Femur (tissue), 1 donor: Measurements from ENCODE around the gene NXPH4.
A peak's percentile ranks its signal among the peaks of the same experiment; 100 is the strongest.

Source experiments
- DNase-seq: peaks from one replicate; pipeline ENCODE4 v3.0.0-alpha.2; 2017

NXPH4 gene

DNA sequence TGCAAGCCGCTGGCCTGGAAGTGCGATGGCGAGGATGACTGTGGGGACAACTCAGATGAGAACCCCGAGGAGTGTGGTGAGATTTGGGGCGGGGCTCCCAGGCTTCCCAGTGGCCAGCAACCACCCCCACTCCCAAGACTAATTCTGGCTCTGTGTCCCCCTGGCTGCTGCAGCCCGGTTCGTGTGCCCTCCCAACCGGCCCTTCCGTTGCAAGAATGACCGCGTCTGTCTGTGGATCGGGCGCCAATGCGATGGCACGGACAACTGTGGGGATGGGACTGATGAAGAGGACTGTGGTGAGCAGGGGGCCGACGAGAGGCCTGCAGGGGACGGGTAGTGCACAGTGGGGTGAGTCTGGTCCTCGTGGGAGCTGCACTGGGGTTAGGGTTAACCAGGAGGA lies 12.1 kb upstream of the NXPH4 start:
- DNase-seq = no peak

DNA sequence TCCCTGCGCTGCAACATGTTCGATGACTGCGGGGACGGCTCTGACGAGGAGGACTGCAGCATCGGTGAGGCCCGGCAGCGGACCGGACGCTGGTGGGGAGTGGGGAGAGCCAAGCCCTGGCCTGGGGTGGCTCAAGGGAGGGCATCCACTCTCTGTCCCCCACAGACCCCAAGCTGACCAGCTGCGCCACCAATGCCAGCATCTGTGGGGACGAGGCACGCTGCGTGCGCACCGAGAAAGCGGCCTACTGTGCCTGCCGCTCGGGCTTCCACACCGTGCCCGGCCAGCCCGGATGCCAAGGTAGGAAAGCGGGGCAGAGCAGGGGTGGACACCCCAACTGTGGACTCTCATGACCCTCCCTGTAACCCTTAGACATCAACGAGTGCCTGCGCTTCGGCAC lies 11.4 kb upstream of the NXPH4 start:
- no peak for DNase-seq

DNA sequence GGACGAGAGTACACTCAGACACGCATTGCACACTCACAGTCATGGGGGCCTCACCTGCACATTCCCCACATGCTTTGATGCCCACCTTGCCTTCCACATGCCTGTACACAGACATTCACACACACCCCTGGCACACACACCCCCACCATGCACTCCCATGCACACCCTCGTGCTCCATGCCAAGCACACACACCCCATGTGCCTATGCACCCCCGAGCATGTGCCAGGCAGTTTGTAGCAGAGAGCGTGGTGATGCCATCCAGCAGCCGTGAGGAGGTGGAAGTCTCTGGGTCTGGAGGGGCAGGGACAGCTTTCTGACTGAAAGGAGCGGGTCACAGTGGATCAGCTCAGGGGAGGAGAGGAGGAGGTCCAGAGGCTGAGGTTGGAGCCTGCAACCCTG lies 10.7 kb upstream of the NXPH4 start:
- no peak for DNase-seq

DNA sequence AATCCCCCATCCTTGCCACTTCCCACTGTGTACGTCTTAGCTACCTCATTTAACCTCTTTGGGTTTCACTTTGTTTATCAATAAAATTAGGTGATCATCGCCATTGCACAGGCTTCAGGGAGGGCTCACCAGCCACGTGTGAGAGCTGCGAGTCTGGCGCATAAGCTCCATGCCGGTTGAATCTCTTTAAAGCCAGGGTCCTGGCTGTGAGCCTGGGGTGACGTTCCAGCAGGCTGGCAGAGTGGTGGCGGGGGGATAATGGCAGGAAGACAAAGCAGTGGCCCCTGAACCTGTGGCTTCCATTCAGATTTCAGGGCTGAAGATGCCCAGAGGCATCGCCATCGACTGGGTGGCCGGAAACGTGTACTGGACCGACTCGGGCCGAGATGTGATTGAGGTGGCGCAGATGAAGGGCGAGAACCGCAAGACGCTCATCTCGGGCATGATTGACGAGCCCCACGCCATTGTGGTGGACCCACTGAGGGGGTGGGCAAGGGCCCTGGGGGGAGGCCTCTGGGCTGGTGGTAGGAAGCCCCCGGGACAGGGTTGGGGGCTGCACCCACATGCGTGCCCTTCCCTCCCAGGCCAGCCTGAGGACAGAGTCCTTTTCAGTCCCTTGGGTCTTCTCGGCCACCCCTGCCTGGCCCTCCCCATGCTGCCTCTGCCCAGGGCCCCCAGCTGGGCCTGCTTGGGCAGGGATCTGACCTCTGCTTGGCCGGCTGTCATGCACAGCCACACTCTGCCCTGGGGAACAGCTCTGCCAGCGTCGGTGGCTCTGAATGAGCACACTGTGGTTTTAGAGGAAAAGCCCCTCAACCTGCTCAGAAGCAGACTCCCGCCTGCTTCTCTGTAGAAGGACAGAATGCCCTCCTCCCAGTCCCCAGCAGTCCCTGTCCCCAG lies 8.6 kb upstream of the NXPH4 start:
- DNase-seq = no peak

DNA sequence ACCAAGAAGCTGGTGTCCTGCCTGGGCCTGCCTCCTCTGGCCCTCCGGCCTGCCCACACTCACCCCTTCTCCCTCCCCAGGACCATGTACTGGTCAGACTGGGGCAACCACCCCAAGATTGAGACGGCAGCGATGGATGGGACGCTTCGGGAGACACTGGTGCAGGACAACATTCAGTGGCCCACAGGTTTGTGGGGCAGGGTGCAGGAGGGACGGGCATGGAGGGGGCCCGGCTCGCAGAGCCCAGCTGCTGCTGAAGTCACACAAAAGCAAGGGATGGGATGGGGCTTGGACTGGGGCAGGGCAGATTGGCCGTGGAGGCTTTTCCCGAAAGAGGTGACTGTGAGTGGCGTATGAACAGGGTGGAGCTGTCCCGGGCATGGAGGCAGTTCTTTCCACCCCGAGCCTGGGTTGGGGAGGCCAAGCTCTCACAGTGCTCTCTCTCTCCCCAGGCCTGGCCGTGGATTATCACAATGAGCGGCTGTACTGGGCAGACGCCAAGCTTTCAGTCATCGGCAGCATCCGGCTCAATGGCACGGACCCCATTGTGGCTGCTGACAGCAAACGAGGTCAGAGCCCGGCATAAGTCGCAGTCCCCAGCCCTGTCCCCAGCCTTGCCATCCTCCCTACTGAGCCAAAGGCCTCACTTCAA lies 7.8 kb upstream of the NXPH4 start:
- no peak for DNase-seq

DNA sequence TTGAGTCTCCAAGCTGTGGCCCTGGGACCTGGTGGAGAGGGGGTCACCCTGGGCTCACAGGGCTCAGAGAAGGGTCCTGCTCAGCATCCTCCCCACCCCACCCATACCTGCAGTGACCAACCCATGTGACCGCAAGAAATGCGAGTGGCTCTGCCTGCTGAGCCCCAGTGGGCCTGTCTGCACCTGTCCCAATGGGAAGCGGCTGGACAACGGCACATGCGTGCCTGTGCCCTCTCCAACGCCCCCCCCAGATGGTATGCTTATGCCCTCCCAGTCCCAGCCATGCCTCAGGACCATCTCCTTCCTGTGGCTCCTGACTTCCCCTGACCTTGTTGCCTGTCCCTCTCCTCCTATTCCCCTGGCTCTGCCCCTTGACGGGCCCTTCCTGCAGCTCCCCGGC lies 6.7 kb upstream of the NXPH4 start:
- DNase-seq = no peak

DNA sequence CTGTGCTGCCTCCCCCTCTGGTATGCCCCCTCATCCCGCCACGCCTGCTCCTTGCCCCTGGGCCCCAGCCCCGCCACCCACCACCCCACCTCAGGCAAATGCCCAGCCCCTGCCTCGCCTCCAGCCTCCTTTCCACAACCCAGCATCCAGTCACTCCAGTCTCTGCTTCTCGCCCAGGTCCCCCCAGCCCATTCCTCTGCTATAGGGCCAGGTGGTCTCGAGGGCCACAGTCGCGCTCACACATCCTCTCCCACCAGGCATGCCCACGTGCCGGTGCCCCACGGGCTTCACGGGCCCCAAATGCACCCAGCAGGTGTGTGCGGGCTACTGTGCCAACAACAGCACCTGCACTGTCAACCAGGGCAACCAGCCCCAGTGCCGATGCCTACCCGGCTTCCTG lies 6.1 kb upstream of the NXPH4 start:
- no peak for DNase-seq

DNA sequence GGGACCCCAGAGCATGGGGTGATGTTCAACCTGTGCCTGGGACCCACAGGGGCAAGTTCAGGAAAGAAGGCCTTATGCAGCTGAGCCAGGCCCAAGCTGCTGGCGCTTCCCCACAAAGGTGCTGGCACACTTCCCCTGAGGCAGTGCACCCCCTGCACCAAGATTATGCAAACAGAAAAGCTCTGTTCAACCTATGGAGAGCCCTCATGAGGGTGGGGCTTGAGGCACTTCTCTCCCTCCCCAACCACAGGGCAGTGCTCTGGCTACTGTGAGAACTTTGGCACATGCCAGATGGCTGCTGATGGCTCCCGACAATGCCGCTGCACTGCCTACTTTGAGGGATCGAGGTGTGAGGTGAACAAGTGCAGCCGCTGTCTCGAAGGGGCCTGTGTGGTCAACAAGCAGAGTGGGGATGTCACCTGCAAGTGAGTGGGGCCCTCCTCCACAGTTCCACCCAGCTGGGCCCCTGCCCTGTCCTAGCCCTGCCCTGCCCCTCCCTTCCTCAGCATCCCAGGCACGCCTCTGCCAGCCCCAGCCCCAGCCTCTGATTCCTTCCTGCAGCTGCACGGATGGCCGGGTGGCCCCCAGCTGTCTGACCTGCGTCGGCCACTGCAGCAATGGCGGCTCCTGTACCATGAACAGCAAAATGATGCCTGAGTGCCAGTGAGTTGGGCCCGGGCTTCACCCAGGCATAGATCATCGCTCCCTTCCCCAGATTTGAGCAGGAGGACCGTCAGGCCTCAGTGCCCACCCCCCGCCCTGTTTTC lies 5.5 kb upstream of the NXPH4 start:
- DNase-seq = no peak

DNA sequence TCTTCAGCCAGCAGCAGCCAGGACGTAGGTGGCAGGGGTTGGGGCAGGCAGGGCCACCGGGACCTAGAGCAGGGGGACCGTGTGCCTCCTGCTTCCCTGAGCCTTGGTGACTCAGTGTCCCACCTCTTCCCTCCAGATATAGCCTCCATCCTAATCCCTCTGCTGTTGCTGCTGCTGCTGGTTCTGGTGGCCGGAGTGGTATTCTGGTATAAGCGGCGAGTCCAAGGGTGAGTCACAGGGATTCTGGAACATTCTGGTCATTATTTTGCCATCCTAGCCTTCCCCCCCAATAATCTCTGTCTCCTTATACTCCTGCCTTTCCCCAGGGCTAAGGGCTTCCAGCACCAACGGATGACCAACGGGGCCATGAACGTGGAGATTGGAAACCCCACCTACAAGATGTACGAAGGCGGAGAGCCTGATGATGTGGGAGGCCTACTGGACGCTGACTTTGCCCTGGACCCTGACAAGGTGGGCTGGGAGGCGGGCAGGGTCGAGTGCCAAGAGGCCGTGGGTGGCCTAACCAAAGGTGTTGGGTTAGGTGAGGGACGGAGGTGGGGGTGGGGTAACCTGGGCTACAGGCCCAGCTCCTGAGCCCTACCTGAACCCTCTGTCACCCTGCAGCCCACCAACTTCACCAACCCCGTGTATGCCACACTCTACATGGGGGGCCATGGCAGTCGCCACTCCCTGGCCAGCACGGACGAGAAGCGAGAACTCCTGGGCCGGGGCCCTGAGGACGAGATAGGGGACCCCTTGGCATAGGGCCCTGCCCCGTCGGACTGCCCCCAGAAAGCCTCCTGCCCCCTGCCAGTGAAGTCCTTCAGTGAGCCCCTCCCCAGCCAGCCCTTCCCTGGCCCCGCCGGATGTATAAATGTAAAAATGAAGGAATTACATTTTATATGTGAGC lies 4.5 kb upstream of the NXPH4 start:
- DNase-seq = no peak

DNA sequence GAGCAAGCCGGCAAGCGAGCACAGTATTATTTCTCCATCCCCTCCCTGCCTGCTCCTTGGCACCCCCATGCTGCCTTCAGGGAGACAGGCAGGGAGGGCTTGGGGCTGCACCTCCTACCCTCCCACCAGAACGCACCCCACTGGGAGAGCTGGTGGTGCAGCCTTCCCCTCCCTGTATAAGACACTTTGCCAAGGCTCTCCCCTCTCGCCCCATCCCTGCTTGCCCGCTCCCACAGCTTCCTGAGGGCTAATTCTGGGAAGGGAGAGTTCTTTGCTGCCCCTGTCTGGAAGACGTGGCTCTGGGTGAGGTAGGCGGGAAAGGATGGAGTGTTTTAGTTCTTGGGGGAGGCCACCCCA lies 3.9 kb upstream of the NXPH4 start:
- DNase-seq = no peak

DNA sequence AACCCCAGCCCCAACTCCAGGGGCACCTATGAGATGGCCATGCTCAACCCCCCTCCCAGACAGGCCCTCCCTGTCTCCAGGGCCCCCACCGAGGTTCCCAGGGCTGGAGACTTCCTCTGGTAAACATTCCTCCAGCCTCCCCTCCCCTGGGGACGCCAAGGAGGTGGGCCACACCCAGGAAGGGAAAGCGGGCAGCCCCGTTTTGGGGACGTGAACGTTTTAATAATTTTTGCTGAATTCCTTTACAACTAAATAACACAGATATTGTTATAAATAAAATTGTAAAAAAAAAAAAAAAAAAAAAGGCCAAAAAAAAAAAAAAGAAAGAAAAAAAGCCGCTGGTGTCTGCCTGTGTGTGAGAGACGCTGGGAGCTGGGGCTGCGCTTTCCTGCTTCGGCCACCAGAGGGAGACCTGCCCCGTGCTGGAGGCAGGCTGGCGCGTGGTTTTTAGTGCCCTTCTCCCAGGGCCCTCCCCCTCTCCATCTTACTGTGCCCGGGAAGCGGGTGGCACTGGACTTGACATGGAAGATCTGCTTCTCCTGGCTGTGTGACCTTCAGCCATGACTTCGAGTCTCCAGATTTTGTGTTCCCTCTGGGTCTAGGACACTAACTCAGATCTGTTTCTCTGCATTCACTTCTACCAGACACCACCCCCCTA lies 3.4 kb upstream of the NXPH4 start:
- peak; percentile 93 for DNase-seq

DNA sequence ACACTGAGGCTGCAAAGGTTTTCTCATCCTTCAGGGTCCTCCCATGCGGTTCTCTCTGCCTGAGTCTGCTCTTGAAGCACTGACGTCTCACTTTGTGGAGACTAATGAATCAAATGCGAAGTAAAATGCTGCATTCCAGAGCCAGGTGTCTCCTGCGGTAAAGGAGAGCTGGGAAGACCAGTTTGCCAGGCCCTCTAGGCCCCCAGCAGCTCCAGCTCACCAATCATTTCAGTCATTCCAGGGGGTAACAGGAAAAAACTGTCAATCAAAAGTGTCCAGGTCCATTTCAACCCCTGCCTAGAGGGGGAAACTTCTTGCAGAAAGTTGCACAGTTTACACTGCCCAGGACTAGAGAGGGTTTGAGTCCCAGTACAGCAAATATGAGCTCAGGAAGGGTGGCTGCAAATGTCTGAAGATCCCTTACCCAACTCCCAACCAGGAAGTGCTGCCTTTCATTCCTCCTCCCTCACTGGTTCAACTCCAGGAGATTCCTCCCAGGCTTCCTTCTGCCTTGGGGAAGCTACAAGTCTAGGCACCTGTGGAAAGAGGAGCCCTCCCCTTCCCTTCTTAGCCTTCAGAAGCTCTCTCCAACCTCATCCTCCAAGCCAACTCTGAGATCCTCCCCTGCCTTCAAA lies 2.7 kb upstream of the NXPH4 start:
- no peak for DNase-seq

DNA sequence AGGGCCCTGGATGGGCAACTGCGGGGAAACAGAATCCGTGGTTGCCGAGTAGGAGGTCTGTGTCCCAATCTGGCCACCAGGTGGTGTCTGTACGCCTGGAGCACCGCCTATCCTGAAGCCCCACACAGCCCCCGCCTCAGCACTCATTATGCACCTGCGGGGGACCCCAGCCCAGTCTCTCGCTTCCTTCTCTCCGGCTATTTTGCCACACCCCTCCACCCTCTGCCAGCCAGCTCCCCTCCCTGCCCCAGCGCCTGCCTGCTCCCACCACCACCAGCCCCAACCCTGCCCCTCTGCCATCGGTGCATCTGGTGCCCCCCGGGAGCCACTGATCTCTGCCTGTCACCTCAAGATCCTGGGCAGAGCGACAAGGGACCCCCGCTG lies 2.2 kb upstream of the NXPH4 start:
- DNase-seq = peak; percentile 71

DNA sequence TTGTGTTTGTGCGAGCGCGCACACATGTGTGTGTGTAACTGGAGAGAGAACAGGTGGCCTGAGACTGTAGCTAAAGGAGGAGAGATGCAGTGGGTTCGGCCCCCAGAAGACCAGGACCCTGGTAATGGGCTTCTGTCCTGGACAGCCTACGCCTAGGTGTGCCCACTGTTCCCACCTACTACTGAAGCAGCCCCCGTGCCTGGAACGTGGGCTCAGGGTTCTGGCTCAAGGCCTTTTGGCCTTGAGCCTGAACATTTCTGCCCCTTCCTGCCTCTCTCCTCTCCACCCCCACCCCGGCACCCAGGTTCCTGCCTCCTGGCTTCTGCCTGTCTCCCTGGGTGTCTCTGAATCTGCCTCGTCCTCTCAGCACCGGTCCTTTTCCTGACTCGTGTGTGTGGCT lies 1.5 kb upstream of the NXPH4 start:
- DNase-seq = no peak

DNA sequence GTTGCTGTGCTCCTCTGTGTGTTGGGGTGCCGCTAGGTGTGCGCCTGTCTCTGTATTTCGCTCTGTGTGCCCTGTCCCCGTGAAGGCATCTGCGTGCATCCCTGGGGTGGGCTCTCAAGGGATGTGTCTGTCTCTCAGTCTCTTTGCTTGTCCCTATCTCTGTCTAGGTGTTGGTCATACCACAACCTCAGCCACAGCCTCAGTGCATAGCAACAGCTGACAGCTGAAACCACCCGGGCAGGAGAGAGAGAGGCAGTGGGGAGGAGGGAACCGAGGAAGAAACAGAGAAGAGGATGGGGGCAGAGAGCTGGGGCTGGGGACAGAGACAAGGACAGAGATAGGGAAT lies 953 bp upstream of the NXPH4 start:
- DNase-seq = no peak

DNA sequence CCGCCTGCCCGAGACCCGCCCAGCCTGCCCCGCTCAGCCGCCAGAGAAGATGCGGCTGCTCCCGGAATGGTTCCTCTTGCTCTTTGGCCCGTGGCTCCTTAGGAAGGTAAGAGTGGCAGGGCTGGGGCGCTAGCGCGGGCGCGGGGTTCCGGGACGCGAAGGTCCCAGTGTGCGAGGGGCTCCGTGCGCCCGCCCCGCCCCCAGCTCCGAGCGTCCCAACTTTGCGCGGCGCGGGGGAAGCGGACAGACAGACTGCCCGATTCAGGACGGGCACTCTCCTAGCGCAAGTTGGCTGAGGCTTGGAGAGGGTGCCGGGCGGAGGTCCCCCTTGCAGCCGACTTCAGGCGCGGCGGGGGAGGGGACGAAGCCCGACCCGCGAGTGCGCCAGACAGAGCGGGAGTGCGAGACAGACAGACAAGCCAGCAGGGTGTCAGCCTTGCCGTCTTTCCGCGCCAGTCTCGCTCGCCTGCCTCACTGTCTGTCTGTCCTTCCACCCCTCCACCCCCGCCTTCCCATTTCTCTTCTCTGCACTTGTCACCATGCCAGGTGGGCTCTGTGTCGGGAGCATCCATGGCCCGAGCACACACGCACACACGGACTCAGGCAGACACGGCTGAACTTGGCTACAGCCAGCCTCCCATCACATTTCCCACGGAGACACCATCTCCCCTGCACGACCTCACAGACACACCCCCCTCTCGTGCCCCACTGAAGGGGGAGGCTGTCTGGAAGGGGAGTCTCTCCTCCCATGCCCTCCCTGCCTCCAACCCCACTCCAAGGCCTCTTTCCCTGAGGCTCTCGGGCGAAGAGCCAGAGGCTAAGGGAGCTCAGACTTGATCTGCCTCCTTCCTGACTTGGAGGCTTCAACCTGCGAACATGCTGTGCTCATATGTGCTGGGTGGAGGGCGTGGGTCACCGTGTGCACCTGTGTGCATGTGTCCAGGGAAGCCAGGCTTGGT lies 606 bp downstream of the NXPH4 start:
- DNase-seq = no peak

DNA sequence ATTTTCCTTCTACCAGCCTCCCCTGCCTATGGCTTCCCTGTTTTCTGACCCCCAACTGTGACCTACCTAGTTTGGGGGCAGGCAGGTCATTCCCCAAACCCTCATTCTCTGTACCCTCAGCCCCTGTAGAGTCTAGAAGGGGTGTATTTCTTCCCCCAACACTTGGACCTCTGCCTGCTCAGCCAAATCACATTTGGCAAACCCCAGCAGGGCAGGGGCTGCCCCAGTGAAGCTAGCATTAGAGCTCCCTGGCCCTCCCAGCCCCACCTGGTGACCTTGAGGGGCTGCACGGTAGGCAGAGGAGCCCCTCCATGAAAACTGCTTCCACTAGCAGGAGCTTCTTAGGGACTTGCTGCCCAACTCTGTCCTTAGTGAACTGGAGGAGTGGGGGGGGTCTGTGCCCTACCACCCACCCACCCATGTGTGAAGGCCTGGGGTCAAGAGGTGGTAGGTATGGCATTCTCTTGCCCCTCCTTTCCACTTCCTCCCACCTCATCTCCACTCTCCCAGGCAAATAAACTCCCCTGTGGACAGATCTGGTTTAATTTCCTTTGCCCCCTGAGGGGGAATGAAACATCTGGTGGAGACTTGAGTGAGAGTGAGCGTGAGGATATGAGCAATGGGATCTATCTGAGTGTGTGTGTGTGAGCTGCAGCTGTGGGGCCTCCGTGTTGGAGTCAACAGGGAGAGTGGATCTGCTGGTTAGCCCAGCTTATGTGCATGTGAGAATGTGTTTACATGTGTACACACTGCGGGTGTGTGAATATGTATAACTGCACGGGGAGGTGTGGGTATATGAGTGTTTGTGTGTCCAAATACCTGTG lies 1.6 kb downstream of the NXPH4 start:
- no peak for DNase-seq

DNA sequence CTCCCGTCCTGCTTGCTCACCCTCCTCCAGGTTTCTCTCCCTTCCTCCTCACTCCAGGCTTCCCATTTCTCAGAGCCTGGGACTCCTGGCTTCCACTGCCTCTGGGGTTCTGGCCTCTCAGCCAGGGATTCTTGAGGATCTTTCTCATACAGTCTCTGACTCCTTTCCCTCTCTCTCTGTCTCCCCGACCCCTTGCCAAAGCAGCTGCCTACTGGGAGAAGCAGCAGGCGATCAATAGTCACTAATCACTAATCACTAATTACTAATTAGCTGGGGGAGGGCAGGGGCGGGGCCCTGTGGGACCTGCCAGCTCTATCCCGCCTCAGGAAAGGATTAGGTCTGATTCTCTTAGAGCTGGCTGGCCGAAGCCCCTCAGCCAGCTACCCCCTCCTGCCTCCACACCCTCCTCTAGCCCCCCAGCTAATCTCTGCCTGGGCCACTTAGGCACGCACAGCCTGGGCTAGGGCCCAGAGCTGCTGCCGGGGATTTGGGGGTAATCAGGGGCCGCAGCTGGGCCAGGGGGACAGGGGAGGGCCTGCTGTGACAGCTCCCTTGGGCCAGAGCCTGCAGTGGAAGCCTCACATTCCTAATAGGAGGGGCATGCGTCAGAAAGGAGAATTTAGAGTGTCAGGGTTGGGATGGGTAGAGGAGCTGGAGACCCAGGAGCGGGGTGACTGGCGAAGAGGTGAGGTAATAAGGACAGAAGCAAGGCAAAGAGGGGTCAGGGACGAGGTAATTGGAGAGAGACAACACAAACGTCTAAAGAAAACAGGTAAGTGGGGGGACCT lies 2.8 kb downstream of the NXPH4 start:
- DNase-seq = no peak
